OCI-LY7 (cell line): ENCODE measurements around the gene NTM. TPM values are rescaled to one million over a fixed set of nuclear protein-coding genes. Genes with fewer than 3 reads are reported as not detected.

Source experiments
- BruUV-seq: library from RNA; stranded (reverse); fragments of 400-500 nt; replicated peaks from 2 replicates; lab custom pipeline; 2021; lab: Mats Ljungman, UMichigan
- CTCF ChIA-PET: fragments of 300-600 bp; sonication (Branson Sonifier 250); formaldehyde crosslinking; loops from one replicate; lab custom pipeline; 2022; ENCODE audit warnings: antibody characterized with exemption; ENCODE audit not compliant: unreplicated experiment; lab: Charles Lee
- POLR2A ChIA-PET: fragments of 300-600 bp; sonication (Branson Sonifier 250); formaldehyde crosslinking; loops from one replicate; lab custom pipeline; 2022; ENCODE audit warnings: antibody characterized with exemption; lab: Charles Lee
- DNase-seq: peaks from one replicate; pipeline ENCODE4 v3.0.0-alpha.2; 2015; ENCODE audit warnings: low spot score
- H2AFZ ChIP-seq: fragments of 200-600 bp; sonication (generic), shearing (Covaris generic); 2 replicates; pipeline ENCODE4 v1.6.1; 2014; ENCODE audit warnings: mild to moderate bottlenecking, antibody characterized with exemption, low read length, moderate library complexity
- H3K27ac ChIP-seq: fragments of 200-600 bp; sonication (generic); 2 replicates; pipeline ENCODE4 v1.5.1; 2014; ENCODE audit warnings: mixed run types, low read depth, mild to moderate bottlenecking, moderate library complexity, low read length, inconsistent platforms; ENCODE audit not compliant: poor library complexity, severe bottlenecking
- H3K36me3 ChIP-seq: fragments of 200-600 bp; sonication (generic); 2 replicates; pipeline ENCODE4 v1.6.1; 2014; ENCODE audit warnings: mild to moderate bottlenecking, antibody characterized with exemption, low read length, moderate library complexity, mixed read lengths; ENCODE audit not compliant: insufficient read depth
- H3K4me1 ChIP-seq: fragments of 200-600 bp; sonication (generic); 2 replicates; pipeline ENCODE4 v1.5.1; 2014; ENCODE audit warnings: mild to moderate bottlenecking, low read length; ENCODE audit not compliant: insufficient read depth, poor library complexity, severe bottlenecking
- H3K4me2 ChIP-seq: fragments of 200-600 bp; sonication (generic); 2 replicates; pipeline ENCODE4 v1.6.1; 2014; ENCODE audit warnings: mild to moderate bottlenecking, low read length
- H3K4me3 ChIP-seq: fragments of 200-600 bp; sonication (generic); 2 replicates; pipeline ENCODE4 v1.5.1; 2014; ENCODE audit warnings: mild to moderate bottlenecking, low read depth, low read length; ENCODE audit not compliant: poor library complexity, severe bottlenecking
- H3K79me2 ChIP-seq: fragments of 200-600 bp; sonication (generic); 2 replicates; pipeline ENCODE4 v1.6.1; 2016; ENCODE audit warnings: low read depth, mild to moderate bottlenecking, low read length, moderate library complexity, mixed read lengths; ENCODE audit not compliant: insufficient read depth
- H3K9me2 ChIP-seq: fragments of 200-600 bp; sonication (generic); 2 replicates; pipeline ENCODE4 v1.6.1; 2016; ENCODE audit warnings: mild to moderate bottlenecking, low read length, mixed read lengths; ENCODE audit not compliant: insufficient read depth
- H3K9me3 ChIP-seq: fragments of 200-600 bp; sonication (generic); 2 replicates; pipeline ENCODE4 v1.6.1; 2014; ENCODE audit warnings: mild to moderate bottlenecking, mixed run types, low read length, mixed read lengths
- H4K20me1 ChIP-seq: fragments of 200-600 bp; sonication (generic); 2 replicates; pipeline ENCODE4 v1.6.1; 2014; ENCODE audit warnings: mild to moderate bottlenecking, antibody characterized with exemption, low read length, moderate library complexity, mixed read lengths; ENCODE audit not compliant: insufficient read depth
- CTCF ChIP-seq: fragments of 200-600 bp; sonication (generic); conservative IDR thresholded peaks from 2 replicates; pipeline ENCODE4 v1.5.1; 2014; ENCODE audit warnings: mild to moderate bottlenecking, antibody characterized with exemption, low read length, moderate library complexity, mixed read lengths
- EZH2phosphoT487 ChIP-seq: fragments of 200-600 bp; sonication (generic); IDR thresholded peaks from 2 replicates; pipeline ENCODE4 v1.6.1; 2018; ENCODE audit warnings: low read depth, borderline replicate concordance, mild to moderate bottlenecking, mixed run types, antibody characterized with exemption, low read length, moderate library complexity, mixed read lengths
- intact Hi-C: fragments of 100-400 bp; cut with micrococcal nuclease; formaldehyde crosslinking; loops from one replicate; pipeline ENCODE4 v1.10.0; 2022; ENCODE audit not compliant: unreplicated experiment
- total RNA-seq, 2 experiments: library from RNA; depleted of rRNA in 1 of 2; stranded (reverse); fragments of >200 nt in 1 of 2; shearing (Covaris generic) in 1 of 2; gene quantifications; 2 replicates each; pipeline ENCODE4 v1.2.3, GENCODE V29; 2014 to 2022

Gene NTM
- total RNA-seq, 2 experiments from 2014 or later: not detected

DNA sequence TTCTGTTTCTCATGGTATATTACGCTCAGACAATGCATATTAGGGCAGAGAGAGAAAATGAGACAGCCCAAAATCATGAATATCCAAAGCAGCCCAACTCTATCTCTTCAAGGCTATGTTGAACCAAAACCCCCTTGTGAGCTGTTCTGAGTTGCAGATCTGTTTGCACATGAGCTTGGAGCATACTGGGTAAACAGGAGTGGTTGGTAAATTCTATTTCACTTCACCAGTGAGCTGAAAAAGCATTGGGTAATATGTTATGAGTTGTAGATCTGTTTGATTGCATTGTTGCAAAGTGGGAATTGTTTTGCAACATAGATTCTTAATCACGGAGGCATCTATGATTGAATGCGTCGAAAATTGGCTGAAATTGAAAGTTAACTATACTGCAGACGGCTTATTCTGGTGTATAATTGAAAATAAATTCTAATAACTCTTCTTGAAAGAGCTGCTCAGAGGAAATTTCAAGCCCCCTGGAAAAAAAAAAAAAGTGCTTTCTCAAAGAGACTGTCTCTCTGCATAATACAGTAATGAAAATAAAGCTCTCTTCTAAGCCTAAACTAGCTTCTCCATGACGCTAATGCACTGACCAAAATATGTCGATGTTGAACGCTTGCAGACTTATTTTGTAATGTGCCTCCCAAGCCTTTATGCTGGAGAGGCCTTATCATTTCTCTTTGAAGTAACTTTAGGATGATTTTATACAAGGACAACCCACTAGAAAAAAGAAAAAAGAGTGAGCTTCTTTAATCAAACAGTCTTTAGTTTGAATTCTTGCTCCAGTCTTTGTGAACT lies 263.7 kb downstream of the NTM start:
- intact Hi-C loops: no loop called here
- Histone ChIP-seq H3K4me2 (no peak overlapping the region), H3K79me2 (no peaks in the 10 kb centered on the region), H3K36me3 (no peaks in the 10 kb centered on the region), H2AFZ (no peak overlapping the region), H3K4me1 (no peaks in the 10 kb centered on the region), H4K20me1 (no peaks in the 10 kb centered on the region), H3K4me3 (no peak overlapping the region), H3K9me3 (no peaks in the 10 kb centered on the region), H3K27ac (no peak overlapping the region), H3K9me2 (no peaks in the 10 kb centered on the region)
- DNase-seq: no peak
- ChIA-PET CTCF (no interaction called here), POLR2A (interaction anchor here (0.7 to 1.2 kb wide), 3 partner anchors 13 to 383 kb away, joined by 3 to 4 read pairs (median 4); no protein-coding TSS in a partner anchor)
- no peak for TF ChIP-seq CTCF
- TF ChIP-seq EZH2phosphoT487: no peak
- no TSS peak for BruUV-seq

DNA sequence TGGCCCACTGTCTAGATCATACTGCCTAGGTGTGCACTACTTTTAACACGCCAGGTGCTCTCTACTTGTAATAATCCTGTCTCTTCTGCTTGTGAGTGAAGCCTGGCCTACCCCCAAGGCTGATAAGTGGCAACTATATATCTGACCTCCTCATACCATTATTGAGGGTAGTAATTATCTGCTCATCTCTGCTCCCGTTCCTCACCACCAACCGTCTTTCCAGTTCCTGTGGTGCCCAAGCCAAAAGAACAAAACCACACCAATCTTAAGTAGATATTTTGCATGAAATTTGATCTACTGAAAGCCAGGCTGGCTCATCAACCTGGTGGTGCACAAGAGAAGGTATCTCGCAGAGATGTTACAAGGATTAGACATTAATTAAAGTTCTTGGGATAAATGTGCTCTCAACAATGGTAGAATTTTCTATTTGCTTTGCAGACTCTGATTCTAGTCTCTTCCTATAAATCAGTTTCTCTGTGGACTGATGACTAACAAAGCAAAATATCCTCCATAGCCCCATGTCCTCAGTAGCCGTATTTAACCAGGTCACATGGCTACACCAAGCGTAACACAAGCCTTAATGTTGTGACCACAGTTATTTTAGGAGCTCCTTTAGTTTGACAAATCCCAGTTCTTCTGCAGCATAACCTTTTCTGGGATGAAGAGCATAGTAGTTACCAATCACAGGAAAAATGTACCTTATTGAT lies 267.2 kb downstream of the NTM start:
- Histone ChIP-seq H3K36me3 (no peaks in the 10 kb centered on the region), H3K4me3 (no peak overlapping the region), H3K4me1 (no peaks in the 10 kb centered on the region), H2AFZ (no peak overlapping the region), H4K20me1 (no peaks in the 10 kb centered on the region), H3K79me2 (no peaks in the 10 kb centered on the region), H3K27ac (no peak overlapping the region), H3K9me3 (no peaks in the 10 kb centered on the region), H3K4me2 (no peak overlapping the region), H3K9me2 (no peaks in the 10 kb centered on the region)
- ChIA-PET POLR2A (no interaction called here), CTCF (no interaction called here)
- intact Hi-C loops: no loop called here
- no TSS peak for BruUV-seq
- DNase-seq: no peak
- TF ChIP-seq CTCF (no peak), EZH2phosphoT487 (no peak)
